Measurements from ENCODE around the gene PLXNA2.

PLXNA2 gene

DNA sequence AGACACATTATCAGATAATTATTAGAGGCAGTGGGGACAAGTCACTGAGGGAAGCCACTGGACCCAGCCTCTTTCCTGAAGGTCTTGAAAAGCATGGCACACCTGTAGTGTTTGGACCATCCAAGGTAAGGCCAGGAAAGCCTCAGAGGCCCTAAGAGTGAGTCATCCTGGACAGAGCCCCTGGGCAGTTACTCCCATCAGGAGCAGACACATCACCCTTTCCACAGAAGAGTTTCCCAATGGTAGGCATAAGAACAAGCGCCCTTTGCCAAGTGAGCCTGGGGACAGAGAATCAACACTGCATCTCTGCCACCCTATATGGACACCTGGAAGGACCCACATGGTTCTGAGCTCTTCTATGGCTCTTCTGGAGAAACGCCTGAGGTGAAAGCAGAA lies 136.0 kb downstream of the PLXNA2 start:
- no peak for DNase-seq

DNA sequence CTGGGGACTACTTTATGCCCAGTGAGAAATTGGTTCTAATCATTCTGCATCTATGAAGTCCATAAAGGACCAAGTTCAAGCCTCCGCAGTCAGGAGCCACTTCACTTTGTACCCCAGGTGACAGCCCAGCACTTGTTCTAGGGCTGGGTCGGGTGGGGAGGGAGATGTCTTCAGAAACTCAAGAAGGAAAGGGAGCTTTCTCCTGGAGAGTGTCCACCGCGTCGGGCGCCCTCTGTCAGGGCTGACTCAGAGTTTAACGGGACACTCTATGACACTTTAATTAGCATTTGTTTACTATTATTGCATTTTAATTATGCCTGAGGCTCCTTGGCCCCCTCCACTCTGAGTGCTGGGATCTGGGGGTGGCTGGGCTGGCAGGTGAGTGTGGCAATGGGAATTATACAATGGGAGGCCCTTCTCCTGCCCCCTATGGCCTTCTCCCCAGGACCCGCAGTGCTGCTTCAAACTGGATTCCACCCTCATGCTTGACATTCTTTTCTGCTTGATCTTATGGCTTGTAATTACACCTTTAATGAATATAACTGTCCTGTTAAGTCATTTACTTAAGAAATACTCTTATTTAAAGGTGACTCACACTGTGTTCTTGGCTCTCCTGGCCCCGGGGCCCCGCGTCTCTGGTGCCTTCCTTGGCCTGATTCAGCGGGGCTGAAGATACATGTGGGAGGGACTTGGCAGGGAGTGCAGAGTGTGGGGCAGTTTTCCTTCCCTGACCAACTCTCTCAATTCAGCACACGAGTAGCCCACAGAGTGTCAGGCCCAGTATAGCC lies 136.6 kb downstream of the PLXNA2 start:
- DNase-seq, result no peak

DNA sequence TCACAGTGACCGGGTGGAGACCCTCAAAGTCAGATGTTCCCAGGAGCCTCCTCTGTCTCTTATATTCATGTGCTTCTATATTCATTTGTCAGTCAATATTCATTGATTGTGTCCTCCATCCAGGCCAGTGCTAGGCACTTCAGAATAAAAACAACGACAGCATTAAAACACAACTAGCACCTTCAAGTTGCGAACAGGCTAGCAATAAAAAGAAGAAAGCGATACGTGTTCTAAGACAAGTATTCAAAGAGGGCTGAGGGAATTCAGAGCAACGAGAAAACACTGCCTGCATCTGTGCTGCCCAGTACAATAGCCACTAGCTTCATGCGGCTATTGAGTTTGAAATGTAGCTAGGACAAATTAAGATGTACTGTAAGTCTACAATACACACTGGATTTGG lies 138.0 kb downstream of the PLXNA2 start:
- DNase-seq, result no peak

DNA sequence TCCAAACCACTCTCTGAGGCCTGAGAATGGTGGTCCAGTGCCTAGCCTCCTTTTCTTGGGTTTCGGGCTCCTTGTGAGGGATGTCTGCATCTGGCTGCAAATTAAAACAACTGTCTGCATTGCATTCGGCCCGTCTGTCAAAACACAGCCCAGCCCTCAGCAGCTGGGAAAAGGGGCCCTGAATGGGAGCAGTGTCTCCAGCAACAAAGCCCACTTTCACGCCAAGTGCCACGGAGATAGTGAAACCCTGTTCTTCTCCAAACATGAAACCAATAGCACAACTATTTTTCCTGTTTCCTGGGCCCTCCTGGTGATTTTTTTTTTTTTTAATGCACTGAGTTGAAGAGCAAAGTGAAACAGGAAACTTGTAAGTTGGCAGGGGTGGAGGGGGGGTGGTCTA lies 138.4 kb downstream of the PLXNA2 start:
- DNase-seq, result no peak

DNA sequence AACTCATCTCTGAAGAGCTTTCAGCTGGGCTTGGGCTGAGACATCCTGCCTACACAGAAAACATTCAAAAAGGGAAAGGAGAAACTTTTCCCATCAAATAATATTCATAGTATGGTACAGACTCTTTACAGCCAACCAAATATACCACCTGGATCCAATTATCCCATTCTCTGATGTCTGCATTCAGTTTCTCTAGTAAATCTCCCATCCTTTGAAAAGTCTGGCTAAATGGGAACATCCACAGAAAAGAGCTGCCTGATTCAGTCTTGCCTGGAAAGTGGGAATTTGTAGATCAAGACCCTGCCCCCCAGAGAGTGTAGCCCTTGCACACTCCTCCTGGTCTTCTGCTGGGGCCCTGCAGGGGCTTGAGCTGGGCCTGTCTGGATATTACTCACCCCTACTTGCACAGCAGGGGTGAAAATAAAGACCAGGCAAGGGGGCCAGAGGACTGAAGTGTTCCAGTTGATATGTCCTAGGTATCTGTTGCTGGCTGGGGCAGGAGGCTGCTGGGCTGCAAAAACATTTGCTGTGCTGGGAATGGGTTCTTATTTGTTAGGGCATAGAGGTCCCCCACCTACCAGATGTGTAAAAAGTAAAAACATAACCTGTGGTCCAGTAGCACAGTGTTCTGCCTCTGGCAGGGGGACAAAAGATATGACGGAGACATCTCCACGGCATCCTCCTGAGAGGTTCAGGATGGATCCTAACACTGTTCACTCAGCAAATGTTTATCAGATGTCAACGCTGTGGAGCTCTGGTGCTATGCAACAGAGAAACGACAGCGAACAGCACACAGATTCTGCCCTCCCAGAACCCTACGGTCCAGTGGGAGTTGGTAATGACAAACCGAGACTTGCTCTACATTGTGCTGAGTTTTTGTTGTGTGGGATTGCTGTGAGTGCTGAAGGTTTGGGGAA lies 140.3 kb downstream of the PLXNA2 start:
- DNase-seq, result no peak

DNA sequence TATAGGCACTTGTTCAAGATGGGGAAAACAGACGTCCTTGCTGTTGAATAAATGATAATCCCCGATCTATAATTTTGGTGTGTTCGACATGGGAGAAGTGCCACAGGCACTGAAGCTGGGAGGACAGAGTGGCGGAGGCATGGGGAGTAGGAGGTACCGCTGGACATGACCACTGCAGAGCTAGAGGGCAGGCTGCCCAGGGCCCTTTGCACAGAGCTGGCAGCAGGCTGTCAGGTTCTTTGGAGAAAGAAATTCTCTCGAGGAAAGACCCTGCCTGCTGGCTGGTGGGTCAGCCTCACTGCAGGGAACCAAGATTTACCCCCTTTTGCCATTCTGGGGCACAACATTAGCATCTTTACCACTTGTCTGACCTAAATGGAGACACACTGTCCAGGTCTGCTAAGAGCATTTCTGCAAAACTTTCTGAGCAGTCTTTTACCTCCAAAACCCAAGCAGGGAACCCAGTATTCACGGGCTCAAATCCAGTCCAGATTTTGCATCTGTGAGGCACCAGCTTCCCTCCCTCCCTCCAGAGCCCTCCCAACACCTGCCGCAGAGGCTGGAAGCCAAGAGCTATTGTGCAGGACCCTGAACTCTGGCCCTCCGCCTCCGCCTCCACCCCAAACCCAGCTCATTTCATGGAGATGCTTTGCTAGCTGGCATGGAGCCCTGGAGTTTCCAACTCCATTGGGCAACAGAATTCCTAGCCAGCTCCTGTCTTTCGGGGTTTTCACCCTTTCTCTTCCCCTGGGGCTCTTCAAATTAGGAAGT lies 142.3 kb downstream of the PLXNA2 start:
- peak; percentile 94 for DNase-seq

DNA sequence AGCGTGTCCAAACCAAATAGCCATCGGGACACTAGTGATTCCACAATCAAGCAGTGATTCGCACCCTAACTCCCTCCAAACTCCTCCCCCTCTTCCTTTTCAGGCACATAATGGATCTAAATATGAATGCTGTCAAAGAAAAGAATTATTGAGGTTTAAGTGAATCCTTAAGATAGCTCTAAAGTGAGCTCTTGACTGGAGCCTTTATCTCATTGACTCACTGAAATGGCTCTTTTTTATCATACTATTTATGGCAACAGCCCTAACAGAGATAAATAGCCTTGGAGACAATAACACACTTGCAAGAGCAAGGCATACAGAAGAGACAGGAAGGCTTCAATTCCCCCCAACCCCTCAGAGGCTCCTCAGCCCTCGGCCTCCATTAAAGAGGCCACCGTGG lies 143.3 kb downstream of the PLXNA2 start:
- peak; percentile 24 for DNase-seq

DNA sequence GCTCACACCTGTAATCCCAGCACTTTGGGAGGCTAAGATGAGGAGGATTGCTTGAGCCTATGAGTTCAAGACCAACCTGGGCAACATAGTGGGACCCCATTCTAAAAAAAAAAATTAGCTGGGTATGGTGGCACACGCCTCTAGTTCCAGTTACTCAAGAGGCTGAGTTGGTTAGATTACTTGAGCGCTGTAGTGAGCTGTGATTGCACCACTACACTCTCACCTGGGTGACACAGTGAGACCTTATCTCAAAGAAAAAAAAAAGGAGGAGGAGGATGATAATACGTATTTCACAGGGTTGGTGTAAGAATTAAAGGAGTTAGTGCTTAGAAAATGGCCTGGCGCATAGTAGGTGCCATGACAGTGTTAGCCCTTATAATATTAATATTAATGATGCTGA lies 144.1 kb downstream of the PLXNA2 start:
- DNase-seq, result no peak

DNA sequence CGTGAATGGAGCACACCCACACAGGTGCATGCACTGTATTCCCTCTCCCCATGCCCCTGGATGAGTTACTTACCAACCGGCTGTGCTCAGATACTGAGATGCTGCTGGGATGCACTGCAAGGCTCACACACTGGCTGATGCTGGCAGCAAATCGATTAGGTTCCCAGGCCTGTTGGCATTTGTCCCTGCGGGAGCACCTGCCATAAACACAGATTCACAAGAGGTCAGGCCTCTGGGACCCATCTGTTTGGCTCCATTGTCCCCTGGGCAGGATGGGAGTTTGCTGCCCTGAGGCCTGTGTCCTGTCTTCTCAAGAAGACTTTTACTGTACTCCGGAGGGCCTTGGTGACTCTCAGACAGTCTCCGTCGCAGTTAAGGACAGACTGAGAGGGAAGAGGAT lies 145.4 kb downstream of the PLXNA2 start:
- DNase-seq, result peak; percentile 7

DNA sequence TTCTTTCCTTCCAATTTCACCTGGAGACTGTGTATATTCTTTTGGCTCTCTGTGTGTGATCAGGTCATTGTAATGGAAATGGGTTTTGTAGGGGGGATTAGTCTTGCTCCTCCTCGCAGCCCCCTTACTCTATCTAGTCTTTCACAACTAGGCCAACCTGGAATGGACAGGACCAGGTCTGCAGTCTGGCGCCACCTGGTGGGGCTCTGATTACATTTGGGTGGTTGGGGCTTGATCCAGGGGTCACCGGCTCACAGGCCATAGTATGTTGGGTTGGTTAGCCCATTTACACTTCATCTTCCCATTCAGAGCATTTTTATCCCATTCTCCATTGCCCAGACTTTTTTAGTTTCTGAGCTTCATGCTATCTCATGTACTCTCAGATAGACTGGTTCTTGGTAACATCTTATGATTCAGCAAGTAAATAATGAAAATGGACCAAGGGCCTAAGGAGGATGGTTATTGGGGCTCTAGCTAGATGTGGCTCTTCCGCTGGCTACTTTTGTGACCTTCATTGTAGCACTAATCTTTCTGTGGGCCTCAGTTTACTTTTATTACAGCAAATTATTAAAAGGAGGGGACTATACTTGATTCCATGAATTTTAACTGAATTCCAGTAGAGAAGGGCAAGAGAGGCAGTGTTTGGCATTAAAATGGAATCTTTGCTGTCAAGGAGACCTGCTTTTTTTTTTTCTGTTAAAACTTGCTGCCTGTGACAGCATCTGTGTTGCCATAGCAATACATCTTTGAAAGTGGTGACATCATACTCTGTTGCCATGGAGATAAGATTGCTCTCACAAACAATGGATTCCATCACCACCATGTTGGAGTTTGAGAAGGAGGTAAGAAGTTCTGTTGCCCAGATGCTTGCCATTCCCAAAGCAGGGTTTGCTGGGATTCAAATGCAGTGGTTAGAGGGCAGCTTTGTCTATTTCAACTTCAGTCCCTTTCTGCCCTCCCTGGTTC lies 150.1 kb downstream of the PLXNA2 start:
- DNase-seq, result peak; percentile 48

DNA sequence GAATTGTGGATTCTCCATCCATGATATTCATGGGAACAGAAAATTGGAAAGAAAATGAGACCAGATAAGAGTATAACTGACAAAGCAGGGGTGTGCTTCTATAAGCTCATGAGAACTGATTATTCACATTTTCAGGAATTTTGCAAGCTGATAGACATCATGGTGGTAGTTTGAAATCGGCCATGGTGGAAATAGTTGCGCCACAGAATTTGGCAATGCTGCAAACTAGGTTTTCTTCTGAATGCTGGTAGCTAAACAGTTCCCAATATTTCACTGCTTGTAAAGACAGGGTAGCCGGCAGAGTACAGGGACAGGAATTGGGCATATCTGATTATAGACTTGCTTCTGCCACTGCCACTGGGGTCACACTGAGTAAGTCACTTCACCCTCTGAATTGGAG lies 151.1 kb downstream of the PLXNA2 start:
- no peak for DNase-seq

DNA sequence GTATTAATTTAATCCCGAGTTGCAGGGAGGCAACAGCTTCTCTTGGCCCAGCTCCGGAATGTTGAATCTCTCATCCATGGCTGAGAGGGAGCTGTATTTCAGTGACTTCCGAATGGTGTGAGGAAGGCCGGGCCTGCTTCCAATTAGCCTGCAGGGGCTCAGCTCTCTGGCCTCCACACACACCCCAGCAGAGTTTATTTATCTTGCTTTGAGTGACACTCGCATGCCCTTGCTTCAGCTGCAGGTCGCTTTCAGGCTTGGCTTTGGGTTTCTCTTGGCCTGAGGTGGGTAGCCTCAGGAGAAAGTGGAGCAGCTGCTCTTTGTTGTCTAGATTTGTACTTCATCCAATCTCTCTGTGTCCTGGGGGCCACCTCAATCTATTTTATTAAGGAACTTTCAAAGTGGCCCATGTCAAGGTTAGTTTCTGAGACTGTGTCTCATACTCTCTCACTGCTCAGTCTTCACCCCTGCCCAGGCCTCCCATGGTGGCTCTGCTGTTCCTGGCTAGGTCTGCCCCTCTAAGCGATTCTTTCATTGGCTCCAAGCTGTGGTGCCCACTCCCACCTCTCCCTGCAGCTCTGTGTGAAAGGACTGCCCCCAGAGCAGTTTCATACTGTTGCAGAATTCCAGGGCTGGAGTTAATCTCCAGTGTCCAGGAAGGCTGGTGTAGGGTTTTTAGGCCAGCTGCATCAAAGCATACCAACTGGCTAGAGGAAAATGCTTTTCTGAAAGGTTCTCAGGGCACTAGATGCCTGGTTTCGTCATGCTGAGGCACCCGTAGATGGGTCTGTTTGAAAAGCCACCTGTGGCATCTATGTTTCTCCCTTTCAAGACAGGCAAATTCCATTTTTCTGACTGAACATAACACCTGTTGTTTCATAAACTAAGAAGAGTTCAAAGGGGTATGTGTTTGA lies 153.5 kb downstream of the PLXNA2 start:
- DNase-seq, result no peak

DNA sequence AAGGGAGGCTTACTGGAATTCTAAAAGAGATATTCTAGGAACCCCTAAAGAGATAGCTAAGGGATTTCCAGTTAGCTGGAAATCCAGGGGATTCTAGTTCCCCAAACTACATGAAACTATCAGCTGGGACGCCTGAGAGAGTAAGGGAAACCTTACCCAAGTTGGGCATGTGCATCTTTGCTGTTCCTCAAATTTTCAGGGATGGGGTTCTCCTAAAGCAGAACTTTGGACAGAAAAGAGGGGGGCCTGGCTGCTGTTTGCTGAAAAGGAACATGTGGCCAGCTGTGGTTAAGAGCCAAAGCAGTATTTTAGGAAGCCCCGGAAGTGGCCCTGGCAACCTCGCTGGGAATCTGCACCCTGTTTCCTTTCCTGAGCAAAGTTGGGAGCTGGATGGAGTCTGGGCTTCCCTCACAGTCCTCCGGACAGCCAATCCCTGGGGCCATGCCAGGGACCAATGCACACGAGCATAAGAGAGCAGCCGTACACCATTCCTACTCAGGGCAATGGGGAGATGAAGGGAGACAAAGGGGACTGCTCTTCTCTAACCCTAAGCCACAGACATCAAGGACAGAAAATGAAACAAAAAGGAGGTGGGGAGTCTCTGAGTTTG lies 154.3 kb downstream of the PLXNA2 start:
- DNase-seq, result no peak

DNA sequence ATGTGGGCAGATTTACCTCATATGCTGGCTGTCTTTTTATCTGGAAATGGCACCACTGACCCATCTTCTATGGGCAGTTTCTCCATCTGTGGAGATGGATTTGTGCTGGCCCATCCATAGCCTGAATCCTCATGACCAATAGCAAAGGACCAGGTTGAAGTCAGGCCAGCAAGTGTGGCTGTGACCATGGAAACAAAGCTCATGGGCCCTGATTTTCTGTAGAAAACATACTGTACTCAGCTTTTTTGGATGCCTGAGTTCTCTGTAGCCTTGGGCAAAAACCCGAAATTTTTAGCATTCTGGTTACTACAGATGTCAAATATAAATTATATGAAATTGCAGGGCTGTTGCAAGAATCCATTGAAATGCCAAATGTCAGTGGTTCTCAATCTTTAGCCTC lies 155.0 kb downstream of the PLXNA2 start:
- no peak for DNase-seq

DNA sequence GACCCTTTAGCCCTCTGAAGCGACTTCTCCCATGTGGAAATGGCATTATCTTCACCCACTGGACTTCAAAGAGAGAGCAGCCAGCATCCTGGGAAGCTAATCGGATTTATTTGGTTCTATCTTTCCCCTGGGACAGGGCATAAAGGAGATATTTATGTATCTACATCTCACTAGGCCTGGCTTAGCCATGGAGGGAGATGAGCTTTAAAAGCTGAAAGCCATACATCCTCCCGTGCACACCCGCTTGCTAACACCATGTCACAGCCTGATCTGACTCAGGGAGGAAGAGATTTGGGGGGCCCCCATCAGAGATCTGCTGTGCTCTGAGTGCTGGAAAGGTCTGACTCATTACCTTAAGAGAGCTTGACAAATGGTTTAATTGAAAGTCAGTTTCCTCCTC lies 155.9 kb downstream of the PLXNA2 start:
- DNase-seq, result no peak

DNA sequence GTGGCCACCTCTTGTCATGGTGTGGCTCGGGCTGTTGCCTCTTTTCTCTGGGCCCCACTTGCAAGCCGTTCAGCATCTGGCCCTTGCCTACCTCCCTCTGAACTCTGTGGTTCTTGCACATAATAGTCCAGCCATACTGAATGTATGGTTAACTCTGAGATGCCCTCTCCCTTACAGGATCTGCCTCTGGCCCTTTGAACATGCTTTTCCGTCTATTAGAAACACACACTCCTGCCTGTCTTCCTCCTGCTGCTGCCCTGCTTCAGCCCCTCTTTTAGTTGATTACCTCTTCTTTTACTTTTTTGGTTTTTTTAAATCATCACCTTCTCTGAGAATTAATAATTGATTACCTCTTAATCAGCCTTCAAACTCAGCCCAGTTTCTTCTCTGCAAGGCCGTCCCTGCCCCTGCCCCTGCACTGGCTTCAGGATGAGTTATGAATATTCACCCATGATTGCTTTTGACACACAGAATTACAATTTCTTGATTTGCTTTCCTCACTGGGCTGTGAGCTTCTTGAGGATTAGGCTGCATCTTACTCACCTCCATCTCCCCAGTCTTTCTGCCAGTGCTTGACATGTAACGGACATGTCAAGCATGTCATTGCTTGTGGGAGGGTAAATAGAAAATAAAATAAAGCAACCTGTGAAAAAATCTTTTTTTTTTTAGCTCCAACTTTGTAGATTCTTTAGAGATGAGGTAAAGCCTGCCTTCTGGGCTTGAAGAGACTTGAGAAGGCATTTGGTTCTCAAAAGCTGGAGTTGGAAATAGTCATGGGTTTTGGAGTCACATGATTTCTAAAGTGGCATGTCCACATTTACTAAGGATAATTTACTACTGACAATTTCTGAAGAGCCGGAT lies 158.3 kb downstream of the PLXNA2 start:
- DNase-seq, result no peak

DNA sequence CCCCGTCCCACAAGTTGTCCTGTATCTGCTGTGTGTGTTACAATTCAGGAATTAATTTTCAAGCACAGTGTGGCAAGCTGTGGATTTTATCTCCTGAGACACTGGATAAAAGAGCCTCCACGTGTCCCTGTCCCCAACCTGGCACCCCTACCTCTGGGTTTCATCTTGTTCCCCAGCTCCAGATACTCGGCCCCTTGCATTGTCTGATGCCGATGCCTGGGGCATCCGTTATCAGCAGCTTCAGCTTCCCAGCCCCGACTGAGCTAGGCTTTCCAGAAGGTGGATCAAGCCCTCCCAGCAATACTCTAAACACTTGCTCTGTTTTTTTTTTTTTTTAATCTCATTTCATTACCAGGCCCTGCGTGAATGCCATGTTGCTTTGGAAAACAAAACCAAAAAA lies 159.4 kb downstream of the PLXNA2 start:
- no peak for DNase-seq

DNA sequence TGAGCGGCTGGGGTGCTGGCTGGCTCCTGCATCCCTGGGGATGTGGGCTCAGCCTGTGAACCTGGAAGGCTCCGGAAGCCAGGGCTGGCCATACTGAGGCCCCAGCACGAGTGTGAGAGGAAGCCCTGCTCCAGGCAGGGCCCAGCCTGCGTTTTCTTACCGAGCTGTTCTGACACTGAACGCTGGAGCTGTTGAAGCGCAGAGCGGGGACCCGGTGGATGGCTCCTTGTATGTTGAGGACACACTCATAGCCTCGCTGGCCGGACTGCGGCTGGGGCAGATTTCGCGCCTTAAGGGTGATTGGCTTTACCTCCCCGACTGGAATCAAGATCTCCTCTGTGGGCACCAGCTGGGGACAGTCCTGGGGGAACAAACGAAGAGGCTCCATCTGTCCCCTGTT lies 160.0 kb downstream of the PLXNA2 start:
- no peak for DNase-seq

DNA sequence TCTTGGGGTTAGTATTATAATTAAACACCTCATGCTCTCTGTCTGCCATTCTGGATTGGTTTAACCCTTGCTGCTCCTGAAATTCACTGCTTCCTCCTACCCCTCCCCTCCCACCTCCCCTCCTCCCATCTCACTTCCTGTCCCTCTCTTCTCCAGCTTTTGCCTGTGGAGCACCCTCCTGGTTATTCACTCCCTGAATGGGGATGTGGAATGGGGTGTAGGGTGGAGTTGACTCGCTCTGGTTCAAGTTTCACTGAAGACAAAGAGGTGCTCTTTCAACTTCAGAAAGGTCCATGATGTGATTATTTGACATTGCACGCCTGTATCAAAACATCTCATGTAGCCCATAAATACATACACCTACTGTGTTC lies 160.5 kb downstream of the PLXNA2 start:
- no peak for DNase-seq
